ENCODE data around the gene WDR33.

WDR33 gene

DNA sequence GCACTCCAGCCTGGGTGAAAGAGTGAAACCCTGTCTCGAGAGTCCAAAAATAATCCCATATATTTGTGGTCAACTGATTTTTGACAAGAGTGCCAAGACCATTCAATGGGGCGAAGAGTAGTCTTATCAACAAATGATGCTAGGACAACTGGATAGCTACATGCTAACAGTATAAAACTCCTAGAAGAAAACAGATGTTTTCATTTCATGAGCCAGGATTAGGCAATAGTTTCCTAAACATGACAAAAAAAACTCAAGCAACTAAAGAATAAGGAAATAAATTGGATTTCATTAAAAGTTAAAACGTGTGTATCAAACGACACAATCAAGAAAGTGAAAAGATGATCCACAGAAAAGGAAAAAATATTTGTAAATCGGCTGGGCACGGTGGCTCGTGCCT is 141.9 kb downstream of the WDR33 start:
- TF ChIP-seq, protein P1, sequence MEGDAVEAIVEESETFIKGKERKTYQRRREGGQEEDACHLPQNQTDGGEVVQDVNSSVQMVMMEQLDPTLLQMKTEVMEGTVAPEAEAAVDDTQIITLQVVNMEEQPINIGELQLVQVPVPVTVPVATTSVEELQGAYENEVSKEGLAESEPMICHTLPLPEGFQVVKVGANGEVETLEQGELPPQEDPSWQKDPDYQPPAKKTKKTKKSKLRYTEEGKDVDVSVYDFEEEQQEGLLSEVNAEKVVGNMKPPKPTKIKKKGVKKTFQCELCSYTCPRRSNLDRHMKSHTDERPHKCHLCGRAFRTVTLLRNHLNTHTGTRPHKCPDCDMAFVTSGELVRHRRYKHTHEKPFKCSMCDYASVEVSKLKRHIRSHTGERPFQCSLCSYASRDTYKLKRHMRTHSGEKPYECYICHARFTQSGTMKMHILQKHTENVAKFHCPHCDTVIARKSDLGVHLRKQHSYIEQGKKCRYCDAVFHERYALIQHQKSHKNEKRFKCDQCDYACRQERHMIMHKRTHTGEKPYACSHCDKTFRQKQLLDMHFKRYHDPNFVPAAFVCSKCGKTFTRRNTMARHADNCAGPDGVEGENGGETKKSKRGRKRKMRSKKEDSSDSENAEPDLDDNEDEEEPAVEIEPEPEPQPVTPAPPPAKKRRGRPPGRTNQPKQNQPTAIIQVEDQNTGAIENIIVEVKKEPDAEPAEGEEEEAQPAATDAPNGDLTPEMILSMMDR (IDR thresholded peaks at IDR 0.05; ENCODE audit: extremely low read depth, insufficient read depth, missing control alignments), result no peak
- no peak for DNase-seq (ENCODE audit: low spot score)
- in situ Hi-C loops (cut with MboI; ENCODE audit: low pct_unique_long_range_greater_than_20kb, low sequenced_read_pairs, unreplicated experiment), result no loop called here

DNA sequence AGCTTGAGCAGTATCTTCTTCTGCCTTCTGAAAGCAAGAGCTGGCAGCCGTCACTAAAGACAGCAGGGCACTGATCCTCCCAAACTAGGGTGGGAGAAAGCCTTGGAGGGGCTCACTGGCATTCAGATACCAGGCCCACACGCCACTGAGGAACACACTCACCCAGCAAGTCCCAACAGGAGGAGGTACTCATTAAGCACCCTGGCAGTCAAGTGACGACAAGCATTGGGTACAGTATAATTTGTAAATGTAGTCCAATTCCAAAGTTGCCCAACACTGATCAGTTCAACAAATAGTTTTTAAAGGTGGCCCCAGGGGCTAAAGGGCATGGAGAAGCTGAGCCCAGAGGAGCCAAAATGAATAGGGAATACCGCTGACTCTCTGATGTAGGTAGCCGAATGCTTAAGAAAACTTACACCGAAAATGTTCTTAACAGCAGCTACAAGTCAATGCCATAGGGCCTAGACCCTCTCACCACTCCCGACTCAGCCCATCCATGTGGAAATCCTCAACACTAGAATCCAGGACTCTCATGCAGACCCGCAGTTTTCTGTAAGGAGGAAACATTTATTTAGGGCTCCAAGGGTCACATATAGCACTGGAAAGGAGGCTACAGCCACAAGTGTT is 145.6 kb downstream of the WDR33 start:
- TF ChIP-seq, protein P1 (IDR thresholded peaks at IDR 0.05; ENCODE audit: extremely low read depth, insufficient read depth, missing control alignments), result no peak
- in situ Hi-C loops (cut with MboI; ENCODE audit: low pct_unique_long_range_greater_than_20kb, low sequenced_read_pairs, unreplicated experiment), result no loop called here
- DNase-seq (ENCODE audit: low spot score), result no peak

DNA sequence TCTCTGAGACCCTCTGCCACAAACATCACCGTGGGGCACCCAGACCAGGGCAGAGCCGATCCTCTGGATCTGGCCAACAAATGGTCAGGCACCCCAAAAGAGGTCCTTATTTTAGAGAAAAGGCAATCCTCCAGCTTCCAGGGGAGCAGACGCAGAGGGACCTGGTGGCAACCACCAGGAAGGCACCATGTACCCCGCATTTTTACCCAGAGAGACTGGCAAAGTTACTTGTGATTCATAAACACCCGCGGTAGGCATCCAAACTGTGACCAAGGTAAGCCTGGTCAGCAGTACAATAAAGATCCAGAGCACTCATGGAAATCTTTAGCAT is 146.1 kb downstream of the WDR33 start:
- no peak for DNase-seq (ENCODE audit: low spot score)
- in situ Hi-C loops (cut with MboI; ENCODE audit: low pct_unique_long_range_greater_than_20kb, low sequenced_read_pairs, unreplicated experiment), result no loop called here
- TF ChIP-seq, protein P1 (IDR thresholded peaks at IDR 0.05; ENCODE audit: extremely low read depth, insufficient read depth, missing control alignments), result no peak

DNA sequence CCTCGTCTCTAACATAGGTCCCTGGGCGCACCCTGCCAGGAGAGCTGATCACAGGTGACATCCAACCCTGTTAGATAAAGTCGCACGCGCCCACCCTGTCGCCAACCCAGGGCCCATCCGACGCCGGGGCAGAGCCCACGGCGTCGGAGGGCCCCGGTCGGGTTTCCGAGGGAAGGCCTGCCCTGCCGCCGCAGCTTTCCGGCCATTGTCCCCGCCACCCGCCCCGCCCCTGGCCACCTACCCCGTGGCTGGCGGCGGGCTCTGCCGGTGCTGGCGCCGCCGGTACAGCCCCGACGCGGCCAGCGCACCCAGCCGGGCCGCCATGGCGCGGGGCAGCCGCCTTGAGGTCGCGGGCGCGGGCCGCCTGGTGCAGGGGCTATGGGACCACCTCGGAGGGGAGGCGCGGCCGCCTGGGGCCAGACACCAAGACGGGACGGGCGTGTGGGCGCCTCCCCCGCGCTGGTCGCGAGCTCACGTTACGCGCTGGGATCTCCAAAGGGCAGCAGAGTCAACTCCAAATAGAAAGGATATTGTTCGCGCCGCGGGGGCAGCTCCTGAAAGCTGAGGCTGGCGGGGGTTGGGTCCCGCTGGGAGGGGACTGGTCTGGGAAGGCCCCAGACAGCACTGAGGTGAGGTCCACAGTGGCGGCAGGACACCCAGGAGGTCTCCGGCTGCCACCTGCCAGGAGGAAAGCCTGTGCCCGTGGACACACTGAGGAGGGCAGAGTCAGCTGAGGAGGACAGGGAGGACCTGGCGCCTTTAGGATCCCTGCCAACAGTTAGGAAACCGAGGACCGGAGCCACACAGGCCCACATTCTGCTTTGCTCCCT is 146.7 kb downstream of the WDR33 start:
- in situ Hi-C loops (cut with MboI; ENCODE audit: low pct_unique_long_range_greater_than_20kb, low sequenced_read_pairs, unreplicated experiment), result no loop called here
- TF ChIP-seq, protein P1 (IDR thresholded peaks at IDR 0.05; ENCODE audit: extremely low read depth, insufficient read depth, missing control alignments), result no peak
- no peak for DNase-seq (ENCODE audit: low spot score)

DNA sequence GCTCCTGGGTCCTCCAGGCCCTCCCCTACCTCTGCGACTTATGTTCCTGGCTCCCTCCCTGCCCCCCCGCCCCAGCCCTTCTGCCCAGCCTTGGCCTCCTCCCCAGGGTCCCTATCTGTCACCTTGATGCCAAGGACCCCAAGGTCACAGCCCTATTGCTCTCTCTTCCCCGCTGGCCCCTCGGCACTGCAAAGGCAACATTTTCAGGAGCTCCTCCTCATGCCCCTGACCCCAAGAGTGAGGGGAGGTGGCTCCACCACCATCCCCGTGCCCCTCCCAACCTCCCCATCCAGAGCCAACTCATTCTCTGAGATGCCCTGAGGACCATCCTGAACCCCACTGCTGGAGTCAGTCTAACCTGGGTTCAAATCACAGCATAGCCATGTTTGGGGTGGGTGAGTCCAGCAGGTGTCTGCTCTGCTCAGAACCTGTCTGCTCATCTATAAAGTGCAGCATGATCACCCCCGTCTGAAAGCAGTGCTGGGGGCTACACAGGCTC is 147.4 kb downstream of the WDR33 start:
- DNase-seq (ENCODE audit: low spot score), result no peak
- in situ Hi-C loops (cut with MboI; ENCODE audit: low pct_unique_long_range_greater_than_20kb, low sequenced_read_pairs, unreplicated experiment), result no loop called here
- TF ChIP-seq, protein P1 (IDR thresholded peaks at IDR 0.05; ENCODE audit: extremely low read depth, insufficient read depth, missing control alignments), result no peak

DNA sequence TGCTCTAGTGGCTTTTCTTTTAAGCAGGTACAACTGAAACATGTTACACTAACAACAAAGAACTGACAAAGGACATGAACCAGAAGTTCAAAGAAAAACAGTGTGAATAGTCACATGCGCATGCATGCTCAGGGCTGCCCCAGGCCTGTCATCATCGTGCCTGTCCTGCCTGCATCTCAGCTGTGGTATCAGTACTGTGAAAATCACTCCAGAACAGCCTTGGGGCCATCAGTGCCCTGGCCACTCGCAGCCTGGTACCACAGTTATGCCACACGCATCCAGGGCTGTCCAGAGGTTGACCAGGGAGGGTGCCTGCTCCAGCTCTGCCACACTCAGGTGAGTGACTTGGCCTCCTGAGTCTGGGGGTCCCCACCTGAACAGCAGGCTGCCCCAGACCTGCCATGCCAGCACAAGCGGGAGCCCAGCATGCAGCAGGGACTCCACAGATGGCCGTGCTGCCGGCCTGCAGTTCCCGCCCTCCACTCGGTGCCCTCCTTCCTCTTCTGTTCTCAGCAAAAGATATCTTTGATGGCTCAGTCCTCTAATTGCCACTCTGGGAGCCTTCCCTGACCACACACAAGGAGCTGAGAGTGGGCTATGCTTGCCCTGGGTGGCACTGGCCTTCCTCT is 147.9 kb downstream of the WDR33 start:
- no peak for DNase-seq (ENCODE audit: low spot score)
- in situ Hi-C loops (cut with MboI; ENCODE audit: low pct_unique_long_range_greater_than_20kb, low sequenced_read_pairs, unreplicated experiment), result no loop called here
- TF ChIP-seq, protein P1 (IDR thresholded peaks at IDR 0.05; ENCODE audit: extremely low read depth, insufficient read depth, missing control alignments), result no peak
